PC-9 (cell line): ENCODE measurements around the gene ZNF331.

Source experiments
- EZH2 ChIP-seq: fragments of 200-600 bp; sonication (generic); IDR thresholded peaks from 2 replicates; pipeline ENCODE4 v1.8.0; 2017; ENCODE audit warnings: antibody characterized with exemption, low read depth
- TF ChIP-seq, protein P1 (sequence below): fragments of 200-600 bp; sonication (generic); conservative IDR thresholded peaks from 2 replicates; pipeline ENCODE4 v1.6.1; 2017; ENCODE audit warnings: mixed run types, antibody characterized with exemption, mild to moderate bottlenecking, moderate library complexity

DNA sequence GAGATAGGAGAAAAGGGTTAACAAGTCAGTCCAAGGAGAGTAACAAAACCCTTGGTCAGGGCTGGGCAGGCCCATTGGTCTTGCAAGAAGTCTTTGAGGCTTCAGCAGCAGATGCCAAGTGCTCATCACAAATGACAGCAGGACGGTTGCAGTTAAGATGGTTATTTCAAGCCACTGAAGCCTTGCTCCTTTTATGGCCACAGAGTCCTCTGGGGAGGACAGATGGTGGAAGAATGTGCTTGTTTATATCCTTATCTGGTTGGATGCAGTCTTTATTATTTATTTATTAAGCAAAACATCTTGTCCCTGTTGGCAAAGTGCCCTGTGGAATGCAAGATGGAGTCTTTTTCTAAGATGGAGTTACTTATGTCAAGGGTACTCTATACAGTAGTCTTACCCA is 19.2 kb upstream of the ZNF331 start:
- TF ChIP-seq, protein P1, sequence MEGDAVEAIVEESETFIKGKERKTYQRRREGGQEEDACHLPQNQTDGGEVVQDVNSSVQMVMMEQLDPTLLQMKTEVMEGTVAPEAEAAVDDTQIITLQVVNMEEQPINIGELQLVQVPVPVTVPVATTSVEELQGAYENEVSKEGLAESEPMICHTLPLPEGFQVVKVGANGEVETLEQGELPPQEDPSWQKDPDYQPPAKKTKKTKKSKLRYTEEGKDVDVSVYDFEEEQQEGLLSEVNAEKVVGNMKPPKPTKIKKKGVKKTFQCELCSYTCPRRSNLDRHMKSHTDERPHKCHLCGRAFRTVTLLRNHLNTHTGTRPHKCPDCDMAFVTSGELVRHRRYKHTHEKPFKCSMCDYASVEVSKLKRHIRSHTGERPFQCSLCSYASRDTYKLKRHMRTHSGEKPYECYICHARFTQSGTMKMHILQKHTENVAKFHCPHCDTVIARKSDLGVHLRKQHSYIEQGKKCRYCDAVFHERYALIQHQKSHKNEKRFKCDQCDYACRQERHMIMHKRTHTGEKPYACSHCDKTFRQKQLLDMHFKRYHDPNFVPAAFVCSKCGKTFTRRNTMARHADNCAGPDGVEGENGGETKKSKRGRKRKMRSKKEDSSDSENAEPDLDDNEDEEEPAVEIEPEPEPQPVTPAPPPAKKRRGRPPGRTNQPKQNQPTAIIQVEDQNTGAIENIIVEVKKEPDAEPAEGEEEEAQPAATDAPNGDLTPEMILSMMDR = no peak
- no peak for TF ChIP-seq EZH2
